Ascending aorta (tissue), 2 donors: Measurements from ENCODE around the gene AQP12A. TPM values are rescaled to one million over a fixed set of nuclear protein-coding genes. Genes with fewer than 3 reads are reported as not detected.

Experiments used
- DNase-seq, 2 donors: peaks; one replicate each; pipeline ENCODE4 v3.0.0-alpha.2; 2019; ENCODE audit warnings: low spot score in 2 of 2
- H3K27ac ChIP-seq, 2 donors: fragments of 200-600 bp; sonication (generic); one replicate each; pipeline ENCODE4 v1.5.1; 2016 to 2017; ENCODE audit warnings: mild to moderate bottlenecking in 1 of 2
- H3K27me3 ChIP-seq: fragments of 200-600 bp; sonication (generic); one replicate; pipeline ENCODE4 v1.5.1; 2017
- H3K36me3 ChIP-seq, 2 donors: fragments of 200-600 bp; sonication (generic); one replicate each; pipeline ENCODE4 v1.5.1; 2016
- H3K4me1 ChIP-seq, 2 donors: fragments of 200-600 bp; sonication (generic); one replicate each; pipeline ENCODE4 v1.5.1; 2016 to 2017; ENCODE audit warnings: mild to moderate bottlenecking in 1 of 2
- H3K4me3 ChIP-seq, 2 donors: fragments of 200-600 bp; sonication (generic); one replicate each; pipeline ENCODE4 v1.5.1; 2016 to 2017; ENCODE audit warnings: mild to moderate bottlenecking in 1 of 2
- H3K9me3 ChIP-seq, 2 donors: fragments of 200-600 bp; sonication (generic); one replicate each; pipeline ENCODE4 v1.5.1; 2016
- intact Hi-C: fragments of 100-400 bp; cut with DNase I; formaldehyde crosslinking; loops from one replicate; pipeline ENCODE4 v1.15.1; 2023
- total RNA-seq: library from RNA; depleted of rRNA; stranded (reverse); fragments of >200 nt; gene quantifications from one replicate; pipeline ENCODE4 v1.1.0, GENCODE V29; 2016
- TF ChIP-seq, protein P1 (sequence below), 3 experiments: fragments of 200-600 bp in 2 of 3; fragments of 450-650 bp in 1 of 3; sonication (generic) in 2 of 3; IDR thresholded peaks; one replicate each; pipeline ENCODE4 v1.5.1; 2016 to 2019; ENCODE audit warnings: antibody characterized with exemption in 3 of 3, mild to moderate bottlenecking in 1 of 3, moderate library complexity in 1 of 3

Gene AQP12A
- total RNA-seq, 1 donor from 2014 or later: not detected

DNA sequence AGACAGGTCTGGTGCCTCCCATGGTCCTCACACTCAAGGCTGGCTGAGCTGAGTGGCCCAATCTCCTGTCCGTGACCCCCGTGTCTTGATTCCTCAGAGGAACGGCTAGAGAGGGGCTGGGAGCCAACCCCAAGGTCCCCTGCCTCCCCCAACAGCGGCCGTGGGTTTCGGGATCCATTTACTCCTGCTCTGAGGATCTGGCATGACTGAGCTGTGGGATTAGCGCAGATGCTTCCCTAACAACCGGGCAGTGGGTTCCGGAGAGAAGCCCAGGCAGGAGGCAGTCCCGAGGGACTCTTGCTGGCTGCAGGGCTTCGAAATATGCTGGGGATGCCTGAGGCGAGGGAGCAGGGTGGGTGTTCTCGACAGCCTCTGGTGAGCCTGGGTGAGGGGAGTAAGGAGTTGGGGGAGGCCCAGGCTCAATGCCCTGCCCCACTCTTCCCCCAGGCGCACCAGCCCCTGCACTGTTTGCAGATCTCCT lies 47.5 kb upstream of the AQP12A start:
- TF ChIP-seq, protein P1, sequence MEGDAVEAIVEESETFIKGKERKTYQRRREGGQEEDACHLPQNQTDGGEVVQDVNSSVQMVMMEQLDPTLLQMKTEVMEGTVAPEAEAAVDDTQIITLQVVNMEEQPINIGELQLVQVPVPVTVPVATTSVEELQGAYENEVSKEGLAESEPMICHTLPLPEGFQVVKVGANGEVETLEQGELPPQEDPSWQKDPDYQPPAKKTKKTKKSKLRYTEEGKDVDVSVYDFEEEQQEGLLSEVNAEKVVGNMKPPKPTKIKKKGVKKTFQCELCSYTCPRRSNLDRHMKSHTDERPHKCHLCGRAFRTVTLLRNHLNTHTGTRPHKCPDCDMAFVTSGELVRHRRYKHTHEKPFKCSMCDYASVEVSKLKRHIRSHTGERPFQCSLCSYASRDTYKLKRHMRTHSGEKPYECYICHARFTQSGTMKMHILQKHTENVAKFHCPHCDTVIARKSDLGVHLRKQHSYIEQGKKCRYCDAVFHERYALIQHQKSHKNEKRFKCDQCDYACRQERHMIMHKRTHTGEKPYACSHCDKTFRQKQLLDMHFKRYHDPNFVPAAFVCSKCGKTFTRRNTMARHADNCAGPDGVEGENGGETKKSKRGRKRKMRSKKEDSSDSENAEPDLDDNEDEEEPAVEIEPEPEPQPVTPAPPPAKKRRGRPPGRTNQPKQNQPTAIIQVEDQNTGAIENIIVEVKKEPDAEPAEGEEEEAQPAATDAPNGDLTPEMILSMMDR (IDR thresholded peaks at IDR 0.05): no peak
- H3K27me3 ChIP-seq: no peaks in the 10 kb centered on the region
- H3K9me3 ChIP-seq: no peaks in the 10 kb centered on the region
- no peak overlapping the region for H3K4me3 ChIP-seq
- H3K36me3 ChIP-seq: no peaks in the 10 kb centered on the region
- no peak for DNase-seq
- intact Hi-C loops: no loop called here
- no peaks in the 10 kb centered on the region for H3K4me1 ChIP-seq
- H3K27ac ChIP-seq: no peak overlapping the region

DNA sequence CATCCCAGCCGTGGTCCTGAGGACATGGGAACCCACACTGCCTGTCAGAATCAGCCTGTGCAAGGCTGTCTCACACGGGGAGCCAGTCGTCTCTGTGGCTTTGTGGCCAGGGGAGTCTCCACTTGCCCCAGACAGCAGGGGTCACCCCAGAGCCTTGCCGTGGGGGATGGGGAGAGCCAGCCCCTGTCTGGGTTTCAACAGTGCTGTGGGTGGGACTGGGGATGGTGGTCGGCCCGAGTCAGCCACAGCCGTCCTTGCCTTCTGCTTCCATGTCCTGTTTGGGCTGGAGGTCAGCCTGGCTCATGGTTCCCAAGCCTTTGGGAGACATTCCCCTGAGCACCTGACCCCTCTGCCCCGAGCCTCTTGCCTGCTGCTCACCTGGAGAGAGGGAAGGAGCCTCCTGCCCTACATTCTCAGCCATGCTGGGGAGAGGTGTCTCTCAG lies 46.8 kb upstream of the AQP12A start:
- Histone ChIP-seq H3K36me3 (no peaks in the 10 kb centered on the region), H3K27ac (no peak overlapping the region), H3K9me3 (no peaks in the 10 kb centered on the region), H3K4me3 (no peak overlapping the region), H3K27me3 (no peaks in the 10 kb centered on the region), H3K4me1 (no peaks in the 10 kb centered on the region)
- intact Hi-C loops: no loop called here
- no peak for DNase-seq
- TF ChIP-seq, protein P1 (IDR thresholded peaks at IDR 0.05): no peak

DNA sequence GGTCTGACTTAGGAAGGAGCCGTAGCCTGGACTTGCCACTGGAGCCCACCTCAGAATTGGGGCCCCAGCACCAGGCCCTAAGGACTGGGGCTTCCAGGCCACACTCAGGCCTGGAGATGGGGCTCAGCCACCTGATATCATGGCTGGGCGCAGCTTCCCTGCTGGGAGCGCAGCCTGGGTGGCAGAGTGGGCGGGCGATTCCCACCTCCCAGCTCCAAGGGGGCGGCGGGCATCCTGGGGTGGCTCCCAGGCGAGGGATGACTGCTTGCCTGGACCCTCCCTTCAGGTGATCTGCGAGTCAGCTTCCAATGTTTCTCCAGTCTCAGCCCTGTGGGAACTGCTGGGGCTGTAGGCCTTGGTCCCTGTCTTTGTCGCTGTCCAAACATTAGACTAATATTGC lies 46.3 kb upstream of the AQP12A start:
- Histone ChIP-seq H3K27me3 (no peaks in the 10 kb centered on the region), H3K36me3 (no peaks in the 10 kb centered on the region), H3K27ac (no peak overlapping the region), H3K4me3 (no peak overlapping the region), H3K4me1 (no peaks in the 10 kb centered on the region), H3K9me3 (no peaks in the 10 kb centered on the region)
- intact Hi-C loops: no loop called here
- TF ChIP-seq, protein P1 (IDR thresholded peaks at IDR 0.05): no peak
- no peak for DNase-seq

DNA sequence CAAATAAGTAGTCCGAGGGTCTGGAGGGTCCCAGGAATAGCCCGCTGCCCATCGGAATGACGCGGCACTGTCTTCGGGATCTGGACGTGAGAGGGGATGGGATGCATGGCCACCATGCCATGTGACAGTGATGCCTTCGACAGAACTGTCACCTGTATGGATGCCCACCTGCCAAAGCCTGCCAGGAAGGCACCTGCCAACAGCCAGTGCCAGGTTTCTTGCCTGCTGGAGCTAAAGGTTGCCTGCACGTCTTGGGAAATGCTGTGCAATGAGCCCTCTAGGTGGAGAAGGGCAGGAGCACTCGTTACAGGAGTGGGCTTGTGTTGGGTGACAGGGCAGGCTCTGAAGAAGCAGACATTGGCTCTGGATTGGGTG lies 45.9 kb upstream of the AQP12A start:
- no peak for DNase-seq
- Histone ChIP-seq H3K27ac (no peak overlapping the region), H3K27me3 (no peaks in the 10 kb centered on the region), H3K9me3 (no peaks in the 10 kb centered on the region), H3K4me1 (no peaks in the 10 kb centered on the region), H3K4me3 (no peak overlapping the region), H3K36me3 (no peaks in the 10 kb centered on the region)
- intact Hi-C loops: no loop called here
- TF ChIP-seq, protein P1 (IDR thresholded peaks at IDR 0.05): no peak

DNA sequence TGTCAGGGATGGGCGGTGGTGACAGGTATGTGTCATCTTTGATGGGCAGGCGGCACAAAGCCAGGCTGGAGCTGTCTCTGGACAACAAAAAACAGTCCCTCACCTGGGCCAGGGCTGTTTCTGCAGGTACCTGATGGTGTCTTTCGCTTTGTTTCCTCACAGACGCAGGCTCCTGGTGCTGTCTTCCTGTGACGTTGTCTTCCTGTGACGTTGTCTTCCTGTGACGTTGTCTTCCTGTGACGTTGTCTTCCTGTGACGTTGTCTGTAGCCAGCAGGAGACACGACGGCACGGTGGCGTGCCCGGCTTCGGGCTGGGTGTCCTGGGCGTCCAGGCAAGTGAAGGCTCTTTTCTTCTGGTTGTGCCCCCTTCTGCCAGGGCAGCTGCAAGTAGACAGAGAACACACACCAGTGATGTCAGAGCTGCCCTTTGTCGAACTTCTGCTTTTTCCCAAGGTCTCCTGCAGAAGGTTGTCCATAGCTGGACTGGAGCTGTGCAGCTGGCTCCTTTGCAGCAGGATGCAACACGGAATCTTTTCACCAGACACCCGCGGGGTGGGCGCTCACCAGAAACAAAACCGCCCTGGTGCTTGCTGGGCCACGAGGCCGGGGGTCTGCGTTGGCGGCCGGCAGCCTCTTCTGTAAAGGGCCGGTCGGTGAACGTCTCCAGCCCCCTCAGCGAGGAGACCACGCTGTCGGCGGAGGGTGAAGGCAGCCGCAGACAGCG lies 45.3 kb upstream of the AQP12A start:
- Histone ChIP-seq H3K27ac (no peak overlapping the region), H3K9me3 (no peaks in the 10 kb centered on the region), H3K27me3 (no peaks in the 10 kb centered on the region), H3K36me3 (no peaks in the 10 kb centered on the region), H3K4me1 (no peaks in the 10 kb centered on the region), H3K4me3 (no peak overlapping the region)
- TF ChIP-seq, protein P1 (IDR thresholded peaks at IDR 0.05): no peak
- intact Hi-C loops: no loop called here
- DNase-seq: no peak
